H9 (cell line): Measurements from ENCODE around the gene ZKSCAN7. TPM values are rescaled to one million over a fixed set of nuclear protein-coding genes. Genes with fewer than 3 reads are reported as not detected.
"Not testable (repeated sequence)": the region's sequence is repeated elsewhere in the genome, so short reads cannot be mapped to it uniquely, and the experiment has no call there.

ENCODE experiments used
- DNase-seq: peaks from one replicate; pipeline ENCODE4 v3.0.0-alpha.2; 2017
- H2AFZ ChIP-seq: one replicate; pipeline ENCODE4 v1.6.1; 2013; ENCODE audit warnings: mild to moderate bottlenecking, low read length, control low read depth, moderate library complexity
- H2AK5ac ChIP-seq: 2 replicates; pipeline ENCODE4 v1.6.1; 2013; ENCODE audit warnings: low read length, control low read depth, mixed read lengths; ENCODE audit not compliant: insufficient read length
- H2BK120ac ChIP-seq: one replicate; pipeline ENCODE4 v1.6.1; 2013; ENCODE audit warnings: low read depth, mild to moderate bottlenecking, low read length, control low read depth, inconsistent platforms; ENCODE audit not compliant: poor library complexity, severe bottlenecking
- H2BK12ac ChIP-seq: 2 replicates; pipeline ENCODE4 v1.6.1; 2013; ENCODE audit warnings: low read length, control low read depth, mixed read lengths, low read depth; ENCODE audit not compliant: insufficient read length
- H2BK15ac ChIP-seq: 2 replicates; pipeline ENCODE4 v1.6.1; 2013; ENCODE audit warnings: low read depth, low read length, control low read depth
- H2BK20ac ChIP-seq: one replicate; pipeline ENCODE4 v1.6.1; 2013; ENCODE audit warnings: low read depth, mild to moderate bottlenecking, low read length, control low read depth, inconsistent platforms; ENCODE audit not compliant: poor library complexity, severe bottlenecking
- H2BK5ac ChIP-seq: 2 replicates; pipeline ENCODE4 v1.6.1; 2013; ENCODE audit warnings: low read length, control low read depth, mixed read lengths; ENCODE audit not compliant: insufficient read length
- H3K14ac ChIP-seq: 2 replicates; pipeline ENCODE4 v1.6.1; 2013; ENCODE audit warnings: low read length, control low read depth; ENCODE audit not compliant: insufficient read depth
- H3K18ac ChIP-seq: 2 replicates; pipeline ENCODE4 v1.6.1; 2013; ENCODE audit warnings: low read depth, mild to moderate bottlenecking, mixed read lengths, low read length, control low read depth; ENCODE audit not compliant: insufficient read length
- H3K23ac ChIP-seq: 2 replicates; pipeline ENCODE4 v1.6.1; 2013; ENCODE audit warnings: low read length, control low read depth, mixed read lengths, low read depth; ENCODE audit not compliant: insufficient read length
- H3K23me2 ChIP-seq: 2 replicates; pipeline ENCODE4 v1.6.1; 2013; ENCODE audit warnings: low read depth, mild to moderate bottlenecking, mixed read lengths, low read length, control low read depth; ENCODE audit not compliant: insufficient read length, poor library complexity, severe bottlenecking
- H3K27ac ChIP-seq: 2 replicates; pipeline ENCODE4 v1.5.1; 2013; ENCODE audit warnings: low read length, control low read depth, mixed read lengths, low read depth; ENCODE audit not compliant: insufficient read length
- H3K27me3 ChIP-seq: 2 replicates; pipeline ENCODE4 v1.6.1; 2013; ENCODE audit warnings: low read length, control low read depth, inconsistent platforms; ENCODE audit not compliant: insufficient read depth
- H3K4ac ChIP-seq: 2 replicates; pipeline ENCODE4 v1.6.1; 2013; ENCODE audit warnings: low read depth, mild to moderate bottlenecking, control low read depth, inconsistent platforms, low read length, moderate library complexity
- H3K4me1 ChIP-seq: 2 replicates; pipeline ENCODE4 v1.6.1; 2013; ENCODE audit warnings: low read length, control low read depth, inconsistent platforms; ENCODE audit not compliant: insufficient read depth
- H3K4me2 ChIP-seq: 2 replicates; pipeline ENCODE4 v1.6.1; 2013; ENCODE audit warnings: low read length, control low read depth, mixed read lengths; ENCODE audit not compliant: insufficient read length, insufficient read depth
- H3K56ac ChIP-seq: 2 replicates; pipeline ENCODE4 v1.6.1; 2013; ENCODE audit warnings: low read depth, mild to moderate bottlenecking, mixed read lengths, low read length, control low read depth; ENCODE audit not compliant: insufficient read length
- H3K79me1 ChIP-seq: 2 replicates; pipeline ENCODE4 v1.6.1; 2013; ENCODE audit warnings: low read depth, mild to moderate bottlenecking, moderate library complexity, low read length, control low read depth, inconsistent platforms; ENCODE audit not compliant: insufficient read depth, poor library complexity, severe bottlenecking
- H3K79me2 ChIP-seq: 2 replicates; pipeline ENCODE4 v1.6.1; 2013; ENCODE audit warnings: low read length, control low read depth, inconsistent platforms; ENCODE audit not compliant: insufficient read depth
- H3K9ac ChIP-seq: 2 replicates; pipeline ENCODE4 v1.6.1; 2013; ENCODE audit warnings: low read length, control low read depth, mixed read lengths; ENCODE audit not compliant: insufficient read length; ENCODE audit errors: extremely low read depth
- H3K9me3 ChIP-seq: one replicate; pipeline ENCODE4 v1.6.1; 2013; ENCODE audit warnings: low read depth, low read length, inconsistent platforms; ENCODE audit not compliant: control insufficient read depth
- H3T11ph ChIP-seq: one replicate; pipeline ENCODE4 v1.6.1; 2013; ENCODE audit warnings: mild to moderate bottlenecking, low read length, control low read depth, inconsistent platforms
- H4K20me1 ChIP-seq: one replicate; pipeline ENCODE4 v1.6.1; 2013; ENCODE audit not compliant: control insufficient read depth, insufficient read length, insufficient read depth
- H4K5ac ChIP-seq: 2 replicates; pipeline ENCODE4 v1.6.1; 2013; ENCODE audit warnings: low read depth, mild to moderate bottlenecking, mixed read lengths, low read length, control low read depth; ENCODE audit not compliant: insufficient read length
- H4K8ac ChIP-seq: replicated peaks from 2 replicates; pipeline ENCODE4 v1.6.1; 2013; ENCODE audit warnings: low read length, control low read depth, mixed read lengths, low read depth; ENCODE audit not compliant: insufficient read length
- H4K91ac ChIP-seq: 2 replicates; pipeline ENCODE4 v1.6.1; 2013; ENCODE audit warnings: low read depth, mild to moderate bottlenecking, moderate library complexity, mixed read lengths, low read length, control low read depth; ENCODE audit not compliant: insufficient read length
- H3K27ac Mint-ChIP-seq, 3 experiments: 2 replicates in 2 of 3; 3 replicates in 1 of 3; pipeline ENCODE4 v1.8.0; 2020 to 2021; ENCODE audit warnings: mixed read lengths in 3 of 3, mild to moderate bottlenecking in 1 of 3, moderate library complexity in 1 of 3
- H3K27me3 Mint-ChIP-seq: 2 replicates; pipeline ENCODE4 v1.8.0; 2021; ENCODE audit warnings: low read depth, mild to moderate bottlenecking, moderate library complexity, mixed read lengths
- H3K36me3 Mint-ChIP-seq, 3 experiments: 2 replicates in 2 of 3; 3 replicates in 1 of 3; pipeline ENCODE4 v1.8.0; 2020 to 2021; ENCODE audit warnings: low read depth in 3 of 3, mixed read lengths in 3 of 3; ENCODE audit not compliant: insufficient read depth in 1 of 3
- H3K4me1 Mint-ChIP-seq, 2 experiments: 2 replicates each; pipeline ENCODE4 v1.8.0; 2020; ENCODE audit warnings: mixed read lengths in 2 of 2
- H3K4me3 Mint-ChIP-seq, 2 experiments: 2 replicates in 1 of 2; 3 replicates in 1 of 2; pipeline ENCODE4 v1.8.0; 2020 to 2021; ENCODE audit warnings: mild to moderate bottlenecking in 2 of 2, mixed read lengths in 2 of 2, moderate library complexity in 1 of 2
- H3K9me3 Mint-ChIP-seq, 2 experiments: 2 replicates in 1 of 2; 3 replicates in 1 of 2; pipeline ENCODE4 v1.8.0; 2020; ENCODE audit warnings: mild to moderate bottlenecking in 2 of 2, mixed read lengths in 2 of 2, moderate library complexity in 1 of 2
- WGBS: extraction: QIAGEN DNeasy Blood & Tissue Kit; methylation state at CpG from one replicate; pipeline ENCODE4 v1.1.7; 2013; ENCODE audit warnings: missing lambda C conversion rate, low lambda C conversion rate, mixed read lengths; ENCODE audit not compliant: insufficient read length; ENCODE audit errors: extremely low coverage; 5-methylcytosine and 5-hydroxymethylcytosine counted together
- total RNA-seq: library from RNA; stranded (reverse); gene quantifications from 2 replicates; pipeline ENCODE4 v1.2.1, GENCODE V29; 2021
- TF ChIP-seq, protein P1 (sequence below): fragments of 200-600 bp; sonication (generic); conservative IDR thresholded peaks from 3 replicates; pipeline ENCODE4 v1.8.0; 2021; ENCODE audit warnings: antibody characterized with exemption, mild to moderate bottlenecking

Gene ZKSCAN7
- total RNA-seq, 1 experiment from 2014 or later, result 8.7 TPM

DNA sequence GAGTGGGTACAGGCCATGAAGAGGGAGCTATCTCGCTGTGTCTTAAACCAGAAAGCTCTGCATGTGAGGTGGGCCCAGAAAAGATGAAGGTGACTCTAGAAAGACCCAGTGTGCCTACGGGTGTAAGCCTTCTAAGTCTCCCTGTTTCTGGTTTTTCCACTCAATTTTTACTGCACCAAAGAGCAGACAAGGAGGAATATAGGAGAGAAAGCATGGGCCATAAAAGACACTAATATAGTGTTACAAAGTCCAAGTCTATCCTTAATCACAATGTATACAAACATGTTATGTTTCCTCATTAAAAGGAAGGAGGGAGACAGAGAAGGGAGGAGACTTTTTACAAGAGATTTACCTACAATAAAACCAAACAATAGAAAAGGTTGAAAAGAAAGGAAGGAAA, 24.1 kb upstream of the ZKSCAN7 start:
- Mint-ChIP-seq H3K4me3 (no peak overlapping the region), H3K9me3 (no peaks in the 10 kb centered on the region), H3K4me1 (peaks cover 0 to 7% of the 10 kb centered on the region in 2 experiments; a peak in 1 of 4 replicates), H3K27me3 (peaks cover 27% of the 10 kb centered on the region), H3K36me3 (no peaks in the 10 kb centered on the region), H3K27ac (no peak overlapping the region)
- Histone ChIP-seq H3K4ac (no peak overlapping the region), H3T11ph (no peak overlapping the region), H2AFZ (no peak overlapping the region), H4K5ac (no peak overlapping the region), H4K8ac (no peak overlapping the region), H3K9me3 (no peaks in the 10 kb centered on the region), H3K14ac (no peak overlapping the region), H4K91ac (no peak overlapping the region), H3K27me3 (no peaks in the 10 kb centered on the region), H2BK120ac (no peak overlapping the region), H3K18ac (no peak overlapping the region), H3K4me2 (no peak overlapping the region), H3K23ac (no peak overlapping the region), H3K79me2 (no peaks in the 10 kb centered on the region), H4K20me1 (no peaks in the 10 kb centered on the region), H2BK5ac (no peak overlapping the region), H2AK5ac (no peak overlapping the region), H2BK12ac (no peak overlapping the region), H3K79me1 (no peaks in the 10 kb centered on the region), H2BK15ac (no peak overlapping the region), H3K27ac (no peak overlapping the region), H2BK20ac (no peak overlapping the region), H3K9ac (no peak overlapping the region), H3K23me2 (no peaks in the 10 kb centered on the region), H3K56ac (no peak overlapping the region), H3K4me1 (no peaks in the 10 kb centered on the region)
- no CpG with 5 or more reads among the region's 2 CpGs for WGBS
- no peak for DNase-seq
- TF ChIP-seq, protein P1, sequence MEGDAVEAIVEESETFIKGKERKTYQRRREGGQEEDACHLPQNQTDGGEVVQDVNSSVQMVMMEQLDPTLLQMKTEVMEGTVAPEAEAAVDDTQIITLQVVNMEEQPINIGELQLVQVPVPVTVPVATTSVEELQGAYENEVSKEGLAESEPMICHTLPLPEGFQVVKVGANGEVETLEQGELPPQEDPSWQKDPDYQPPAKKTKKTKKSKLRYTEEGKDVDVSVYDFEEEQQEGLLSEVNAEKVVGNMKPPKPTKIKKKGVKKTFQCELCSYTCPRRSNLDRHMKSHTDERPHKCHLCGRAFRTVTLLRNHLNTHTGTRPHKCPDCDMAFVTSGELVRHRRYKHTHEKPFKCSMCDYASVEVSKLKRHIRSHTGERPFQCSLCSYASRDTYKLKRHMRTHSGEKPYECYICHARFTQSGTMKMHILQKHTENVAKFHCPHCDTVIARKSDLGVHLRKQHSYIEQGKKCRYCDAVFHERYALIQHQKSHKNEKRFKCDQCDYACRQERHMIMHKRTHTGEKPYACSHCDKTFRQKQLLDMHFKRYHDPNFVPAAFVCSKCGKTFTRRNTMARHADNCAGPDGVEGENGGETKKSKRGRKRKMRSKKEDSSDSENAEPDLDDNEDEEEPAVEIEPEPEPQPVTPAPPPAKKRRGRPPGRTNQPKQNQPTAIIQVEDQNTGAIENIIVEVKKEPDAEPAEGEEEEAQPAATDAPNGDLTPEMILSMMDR, result no peak

DNA sequence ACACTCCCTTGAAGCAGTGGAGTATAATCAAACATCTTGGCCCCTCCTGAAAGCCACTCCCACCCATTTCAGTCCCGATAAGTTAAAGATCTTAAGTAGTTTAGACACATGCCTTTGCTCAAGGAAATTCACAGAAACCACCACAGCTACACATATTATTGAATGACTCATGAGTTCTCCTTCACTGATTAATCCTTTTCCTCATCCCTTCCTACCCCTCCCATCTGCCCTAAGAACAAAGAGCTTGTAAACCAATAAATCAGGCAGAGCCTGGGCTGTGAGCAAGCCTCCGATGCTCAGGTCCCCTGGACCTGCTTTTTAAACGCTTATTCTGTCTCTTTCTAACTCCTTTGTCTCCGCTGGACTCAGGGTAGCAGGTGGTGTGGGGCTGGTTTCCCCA, 20.3 kb upstream of the ZKSCAN7 start:
- not testable (repeated sequence) for H3K14ac ChIP-seq, H3K4me1 ChIP-seq, H3K27me3 ChIP-seq, H3K56ac ChIP-seq, H3K9me3 ChIP-seq, H2BK15ac ChIP-seq, H2BK20ac ChIP-seq, H4K5ac ChIP-seq, H2BK5ac ChIP-seq, H3K9ac ChIP-seq, H3K79me2 ChIP-seq, H4K91ac ChIP-seq, H3T11ph ChIP-seq, H2AK5ac ChIP-seq, H3K18ac ChIP-seq, H4K20me1 ChIP-seq, H3K27ac ChIP-seq, H3K23me2 ChIP-seq, H3K36me3 Mint-ChIP-seq, H2AFZ ChIP-seq, H3K4me2 ChIP-seq, H2BK12ac ChIP-seq, H3K9me3 Mint-ChIP-seq, H3K4me1 Mint-ChIP-seq, DNase-seq, H2BK120ac ChIP-seq, H3K27ac Mint-ChIP-seq, H4K8ac ChIP-seq, H3K4ac ChIP-seq, H3K23ac ChIP-seq, H3K79me1 ChIP-seq, H3K4me3 Mint-ChIP-seq
- WGBS, result no CpG with 5 or more reads among the region's 4 CpGs
- H3K27me3 Mint-ChIP-seq, result peaks cover 34% of the 10 kb centered on the region
